CD4-positive, alpha-beta T cell (primary cell): ENCODE data around the gene TTC33. TPM values are rescaled to one million over a fixed set of nuclear protein-coding genes. Genes with fewer than 3 reads are reported as not detected.

Experiments used
- ATAC-seq: fragments of 200-7000 bp; cut with Tn5 transposase; one replicate; pipeline ENCODE4 v1.10.0; 2022; ENCODE audit warnings: mild to moderate bottlenecking; ENCODE audit not compliant: poor library complexity
- CTCF ChIA-PET: fragments of 350-600 bp; sonication (Branson Sonifier 250); formaldehyde crosslinking; loops from one replicate; lab custom pipeline; 2021; ENCODE audit warnings: antibody characterized with exemption, inconsistent platforms; lab: Charles Lee
- POLR2A ChIA-PET: fragments of 350-600 bp; sonication (Branson Sonifier 250); formaldehyde crosslinking; loops from one replicate; lab custom pipeline; 2021; ENCODE audit warnings: antibody characterized with exemption, inconsistent platforms; lab: Charles Lee
- DNase-seq, 14 experiments: peaks; one replicate each; pipeline ENCODE4 v3.0.0-alpha.2; 2013 to 2020; ENCODE audit warnings: mixed read lengths in 2 of 14
- H3K27ac ChIP-seq, 2 donors: one replicate each; pipeline versions ENCODE4 v1.5.1 to v1.7.0; 2013; ENCODE audit warnings: low read length in 2 of 2, low read depth in 1 of 2, mild to moderate bottlenecking in 1 of 2
- H3K27me3 ChIP-seq, 2 experiments: 1 replicate in 1 of 2; 2 replicates in 1 of 2; pipeline versions ENCODE4 v1.6.1 to v1.7.0; 2013; ENCODE audit warnings: low read length in 2 of 2, control low read depth in 1 of 2, mild to moderate bottlenecking in 1 of 2, moderate library complexity in 1 of 2; ENCODE audit not compliant: insufficient read depth in 2 of 2, control insufficient read depth in 1 of 2
- H3K36me3 ChIP-seq: one replicate; pipeline ENCODE4 v1.6.1; 2013; ENCODE audit warnings: low read length, control low read depth; ENCODE audit not compliant: insufficient read depth
- H3K4me1 ChIP-seq: one replicate; pipeline ENCODE4 v1.6.1; 2013; ENCODE audit warnings: low read length, control low read depth; ENCODE audit not compliant: insufficient read depth
- H3K4me3 ChIP-seq: one replicate; pipeline ENCODE4 v1.5.1; 2013; ENCODE audit warnings: mild to moderate bottlenecking, low read length, moderate library complexity
- H3K9me3 ChIP-seq, 2 experiments: 1 replicate in 1 of 2; 2 replicates in 1 of 2; pipeline versions ENCODE4 v1.6.1 to v1.7.0; 2013; ENCODE audit warnings: low read length in 2 of 2, mild to moderate bottlenecking in 2 of 2, control low read depth in 1 of 2, moderate library complexity in 1 of 2; ENCODE audit not compliant: control insufficient read depth in 1 of 2, insufficient read depth in 1 of 2
- H3K27ac Mint-ChIP-seq: one replicate; pipeline ENCODE4 v1.8.0; 2020; ENCODE audit warnings: mixed read lengths
- H3K27me3 Mint-ChIP-seq: one replicate; pipeline ENCODE4 v1.8.0; 2021; ENCODE audit warnings: mixed read lengths
- H3K36me3 Mint-ChIP-seq: one replicate; pipeline ENCODE4 v1.8.0; 2021; ENCODE audit warnings: low read depth, mixed read lengths
- H3K4me1 Mint-ChIP-seq: one replicate; pipeline ENCODE4 v1.8.0; 2021; ENCODE audit warnings: low read depth, mixed read lengths
- H3K4me3 Mint-ChIP-seq: one replicate; pipeline ENCODE4 v1.8.0; 2020; ENCODE audit warnings: mild to moderate bottlenecking, mixed read lengths
- H3K9me3 Mint-ChIP-seq: one replicate; pipeline ENCODE4 v1.8.0; 2020; ENCODE audit warnings: mixed read lengths
- CTCF ChIP-seq: fragments of 200-600 bp; IDR thresholded peaks from one replicate; pipeline ENCODE4 v1.8.0; 2022; ENCODE audit warnings: antibody characterized with exemption, mild to moderate bottlenecking
- intact Hi-C, 2 experiments: fragments of 100-400 bp; cut with DNase I in 1 of 2; cut with micrococcal nuclease in 1 of 2; formaldehyde crosslinking; loops; one replicate each; pipeline versions ENCODE4 v1.15.1 to v1.9.0; 2023 to 2025; cut with DNase I, micrococcal nuclease
- total RNA-seq, 174 experiments: library from RNA in 2 of 174; stranded (reverse) in 2 of 174; gene quantifications; one replicate each; pipeline ENCODE4 v1.2.3 and lab custom pipeline; 2021 to 2026

Gene TTC33
- total RNA-seq, 2 experiments from 2014 or later = 8.7 to 12.0 TPM

GRCh38 chr5:40784916-40785315, 29.2 kb upstream of the TTC33 start:
- no peak overlapping the region for H3K27ac Mint-ChIP-seq
- TF ChIP-seq CTCF = no peak
- intact Hi-C loops = no loop called here
- Histone ChIP-seq H3K27me3 (no peaks in the 10 kb centered on the region), H3K36me3 (peaks cover 15% of the 10 kb centered on the region), H3K9me3 (peaks cover 0 to 5% of the 10 kb centered on the region in 2 experiments), H3K4me3 (no peak overlapping the region), H3K27ac (no peak overlapping the region), H3K4me1 (peaks cover 27% of the 10 kb centered on the region)
- no peaks in the 10 kb centered on the region for H3K27me3 Mint-ChIP-seq
- DNase-seq = no peak
- peaks cover 3% of the 10 kb centered on the region for H3K9me3 Mint-ChIP-seq
- peaks cover 37% of the 10 kb centered on the region for H3K36me3 Mint-ChIP-seq
- no peak overlapping the region for H3K4me3 Mint-ChIP-seq
- peaks cover 85% of the 10 kb centered on the region for H3K4me1 Mint-ChIP-seq
- ChIA-PET CTCF (no interaction called here), POLR2A (interaction anchor here (1.0 kb wide), 1 partner anchor 14 kb away, joined by 3 read pairs; the partner anchor contains the start of gene PRKAA1)
- no peak for ATAC-seq

GRCh38 chr5:40784027-40784653, 28.4 kb upstream of the TTC33 start:
- H3K36me3 Mint-ChIP-seq = peaks cover 39% of the 10 kb centered on the region
- ChIA-PET CTCF (no interaction called here), POLR2A (interaction anchor here (1.0 kb wide), 1 partner anchor 14 kb away, joined by 3 read pairs; the partner anchor contains the start of gene PRKAA1)
- H3K9me3 Mint-ChIP-seq = peaks cover 3% of the 10 kb centered on the region
- H3K27me3 ChIP-seq = no peaks in the 10 kb centered on the region
- H3K4me3 ChIP-seq = no peak overlapping the region
- peaks cover 85% of the 10 kb centered on the region for H3K4me1 Mint-ChIP-seq
- ATAC-seq (no peak), DNase-seq (no peak)
- H3K4me3 Mint-ChIP-seq = no peak overlapping the region
- H3K4me1 ChIP-seq = peaks cover 27% of the 10 kb centered on the region
- H3K27ac ChIP-seq = no peak overlapping the region
- TF ChIP-seq CTCF = no peak
- no peaks in the 10 kb centered on the region for H3K27me3 Mint-ChIP-seq
- H3K27ac Mint-ChIP-seq = no peak overlapping the region
- H3K9me3 ChIP-seq = peaks cover 0 to 5% of the 10 kb centered on the region in 2 experiments
- intact Hi-C loops = no loop called here
- peaks cover 14% of the 10 kb centered on the region for H3K36me3 ChIP-seq

GRCh38 chr5:40781843-40782409, 26.2 kb upstream of the TTC33 start:
- no peaks in the 10 kb centered on the region for H3K9me3 Mint-ChIP-seq
- intact Hi-C loops = no loop called here
- no peak for ATAC-seq
- no peaks in the 10 kb centered on the region for H3K27me3 Mint-ChIP-seq
- peaks cover 71% of the 10 kb centered on the region for H3K4me1 Mint-ChIP-seq
- H3K4me3 Mint-ChIP-seq = no peak overlapping the region
- Histone ChIP-seq H3K4me3 (no peak overlapping the region), H3K9me3 (no peaks in the 10 kb centered on the region), H3K27me3 (no peaks in the 10 kb centered on the region), H3K36me3 (peaks cover 21% of the 10 kb centered on the region), H3K4me1 (peaks cover 22% of the 10 kb centered on the region), H3K27ac (no peak overlapping the region)
- no peak for TF ChIP-seq CTCF
- ChIA-PET POLR2A (no interaction called here), CTCF (no interaction called here)
- peaks cover 25% of the 10 kb centered on the region for H3K36me3 Mint-ChIP-seq
- DNase-seq = no peak
- H3K27ac Mint-ChIP-seq = no peak overlapping the region
